Heart left ventricle (tissue), 16 donors: ENCODE results near the gene THOC1. TPM values are rescaled to one million over a fixed set of nuclear protein-coding genes. Genes with fewer than 3 reads are reported as not detected.

ENCODE experiments used
- ATAC-seq, 4 donors: fragments of 200-7000 bp; cut with Tn5 transposase; one replicate each; pipeline ENCODE4 v1.9.1; 2020 to 2022; ENCODE audit warnings: moderate library complexity in 4 of 4, mild to moderate bottlenecking in 3 of 4, moderate number of reproducible peaks in 1 of 4
- DNase-seq, 5 donors: peaks; one replicate each; pipeline ENCODE4 v3.0.0-alpha.2; 2020
- H3K27ac ChIP-seq, 12 donors: fragments of 200-600 bp; sonication (generic) in 4 of 12; one replicate each; pipeline versions ENCODE4 v1.5.0 to v1.8.0; 2016 to 2022; ENCODE audit warnings: mild to moderate bottlenecking in 2 of 12
- H3K27me3 ChIP-seq, 9 donors: fragments of 200-600 bp; sonication (generic) in 2 of 9; one replicate each; pipeline versions ENCODE4 v1.5.1 to v1.8.0; 2016 to 2022; ENCODE audit warnings: mild to moderate bottlenecking in 3 of 9
- H3K36me3 ChIP-seq, 9 donors: fragments of 200-600 bp; sonication (generic) in 2 of 9; one replicate each; pipeline versions ENCODE4 v1.5.0 to v1.8.0; 2018 to 2022; ENCODE audit warnings: mild to moderate bottlenecking in 2 of 9
- H3K4me1 ChIP-seq, 12 donors: fragments of 200-600 bp; sonication (generic) in 4 of 12; one replicate each; pipeline versions ENCODE4 v1.5.0 to v1.8.0; 2016 to 2022; ENCODE audit warnings: mild to moderate bottlenecking in 3 of 12
- H3K4me3 ChIP-seq, 12 donors: fragments of 200-600 bp; sonication (generic) in 4 of 12; one replicate each; pipeline versions ENCODE4 v1.5.0 to v1.8.0; 2017 to 2022; ENCODE audit warnings: mild to moderate bottlenecking in 9 of 12, moderate library complexity in 4 of 12
- H3K9me3 ChIP-seq, 12 donors: fragments of 200-600 bp; sonication (generic) in 4 of 12; one replicate each; pipeline versions ENCODE4 v1.5.0 to v1.8.0; 2016 to 2022; ENCODE audit warnings: mild to moderate bottlenecking in 1 of 12
- CTCF ChIP-seq, 12 donors: fragments of 200-600 bp; sonication (generic) in 4 of 12; IDR thresholded peaks; one replicate each; pipeline versions ENCODE4 v1.5.0 to v1.8.0; 2018 to 2022; ENCODE audit warnings: antibody characterized with exemption in 12 of 12, mild to moderate bottlenecking in 5 of 12
- POLR2A ChIP-seq, 2 donors: fragments of 450-650 bp; IDR thresholded peaks; one replicate each; pipeline ENCODE4 v1.6.1; 2017; ENCODE audit warnings: antibody characterized with exemption in 2 of 2, mild to moderate bottlenecking in 2 of 2, moderate library complexity in 2 of 2
- WGBS, 4 donors: extraction: QIAGEN DNeasy Blood & Tissue Kit in 2 of 4; methylation state at CpG; one replicate each; pipeline versions ENCODE4 v1.1.5 to v1.1.7; 2013 to 2018; 5-methylcytosine and 5-hydroxymethylcytosine counted together
- intact Hi-C, 10 donors: fragments of 100-400 bp; cut with DNase I; formaldehyde crosslinking; loops; one replicate each; pipeline versions ENCODE4 v1.11.1 to v1.14.2; 2022
- polyA plus RNA-seq, 2 donors: library from polyadenylated mRNA; stranded (reverse); fragments of 200-250 nt; gene quantifications; one replicate each; pipeline ENCODE4 v1.2.3, GENCODE V29; 2013
- total RNA-seq, 9 donors: library from RNA; depleted of rRNA in 2 of 9; stranded (reverse); fragments of >200 nt in 2 of 9; fragmentation: NEBNext Ultra II Directional in 3 of 9; extraction: Animal tissue kit (Norgen Biotek cat#: 25700) in 3 of 9; gene quantifications; one replicate each; pipeline versions ENCODE4 v1.1.0 to v1.2.4, GENCODE V29; 2016 to 2023
- donor health status: ischemic (EF 13 %, LVEDD 7.1; RV severe dilation, severe dysfunction).
- donor health status: healthy with polysubstance abuse.
- donor health status: DM: no; HTN: yes; CAD: no.
- donor health status: DM: no; HTN: no; CAD: no.
- donor health status: ischemic (EF 25% LVEDD 6.9; RV normal size, moderate dysfunction).
- donor health status: ischemic (EF 25% LVEDD 5.7; RV mildly dilated, moderate dysfunction).
- donor health status: healthy.
- donor health status: DM: yes; HTN: yes; CAD: no.
- donor health status: ischemic (EF 35%, LVEDD 5.7; RV mildly dilated, moderate dysfunction).
- donor health status: nonischemic (EF 11% LVEDD 7.7; RV severe dilation, severe dysfunction).
- donor health status: DM: yes; HTN: yes; CAD: no.
- donor health status: PGD.
- donor health status: ischemic (EF 29% LVEDD 5.4; RV normal size, mild dysfunction).
- donor health status: nonischemic (EF 23%, LVEDD 6.1; RV moderate dilation, normal function).

Gene THOC1
- total and polyA plus RNA-seq, 11 donors = 6.4 to 19.0 (median 10.0) TPM

- Histone ChIP-seq H3K9me3 (no peaks in the 10 kb centered on the region), H3K4me1 (peaks cover 0 to 18% (median 7%) of the 10 kb centered on the region in 12 donors), H3K36me3 (peaks cover 0 to 59% (median 28%) of the 10 kb centered on the region in 9 donors), H3K27ac (no peak overlapping the region), H3K4me3 (no peak overlapping the region), H3K27me3 (no peaks in the 10 kb centered on the region)
- TF ChIP-seq POLR2A (IDR thresholded peaks at IDR 0.05) (no peak), CTCF (IDR thresholded peaks at IDR 0.05) (no peak)
- DNase-seq (no peak), ATAC-seq (no peak)
- WGBS, 4 donors = 92 to 96% (median 95%) methylated on average over 5 of the region's 5 CpGs
- intact Hi-C loops = no loop called here
Measured at GRCh38 chr18:179499-179898, 88.3 kb downstream of the THOC1 start.

- 86 to 90% (median 89%) methylated on average over 5 of the region's 5 CpGs for WGBS, 4 donors
- Histone ChIP-seq H3K4me3 (no peak overlapping the region), H3K4me1 (peaks cover 0 to 4% (median 0%) of the 10 kb centered on the region in 12 donors), H3K9me3 (no peaks in the 10 kb centered on the region), H3K36me3 (peaks cover 0 to 74% (median 45%) of the 10 kb centered on the region in 9 donors), H3K27me3 (no peaks in the 10 kb centered on the region), H3K27ac (no peak overlapping the region)
- DNase-seq = no peak
- TF ChIP-seq CTCF (IDR thresholded peaks at IDR 0.05) (no peak), POLR2A (IDR thresholded peaks at IDR 0.05) (no peak)
- no peak for ATAC-seq
- intact Hi-C loops = no loop called here
Measured at GRCh38 chr18:172361-172760, 95.5 kb downstream of the THOC1 start.

Other genes with a start within 250 kb of the THOC1 start
- gene TUBB8B, start 218.4 kb downstream of the THOC1 start, total RNA-seq = not detected
- not detected for gene TUBB8B, start 218.4 kb downstream of the THOC1 start, polyA plus RNA-seq
- gene USP14, start 109.5 kb downstream of the THOC1 start, total RNA-seq = 10 to 100 TPM; 19.1 to 61.5 (median 48.9) TPM
- gene USP14, start 109.5 kb downstream of the THOC1 start, polyA plus RNA-seq = 10 to 100 TPM; 16.5 to 42.9 TPM
- gene COLEC12, start 232.7 kb upstream of the THOC1 start, total RNA-seq = 10 to 100 TPM in 3 of 9 donors, 1 to 10 TPM in 6; 4.2 to 35.9 (median 8.0) TPM
- gene COLEC12, start 232.7 kb upstream of the THOC1 start, polyA plus RNA-seq = 1 to 10 TPM; 2.2 TPM